Right atrium auricular region (tissue), 2 donors: Measurements from ENCODE around the gene NPM3. TPM values are rescaled to one million over a fixed set of nuclear protein-coding genes. Genes with fewer than 3 reads are reported as not detected.

Experiments used
- DNase-seq: peaks from one replicate; pipeline ENCODE4 v3.0.0-alpha.2; 2019; ENCODE audit warnings: low spot score
- H3K27ac ChIP-seq, 2 donors: fragments of 200-600 bp; sonication (generic); 1 replicate in 1 of 2; 2 replicates in 1 of 2; pipeline ENCODE4 v1.5.1; 2016 to 2019
- H3K27me3 ChIP-seq, 2 donors: fragments of 200-600 bp; sonication (generic); one replicate each; pipeline versions ENCODE4 v1.5.1 to v1.6.0; 2017 to 2019
- H3K36me3 ChIP-seq: fragments of 200-600 bp; sonication (generic); one replicate; pipeline ENCODE4 v1.5.1; 2016
- H3K4me1 ChIP-seq, 2 donors: fragments of 200-600 bp; sonication (generic); one replicate each; pipeline versions ENCODE4 v1.5.1 to v1.6.0; 2017 to 2019
- H3K4me3 ChIP-seq, 2 donors: fragments of 200-600 bp; sonication (generic); 1 replicate in 1 of 2; 2 replicates in 1 of 2; pipeline ENCODE4 v1.5.1; 2017 to 2019; ENCODE audit warnings: mild to moderate bottlenecking in 1 of 2, moderate library complexity in 1 of 2
- H3K9me3 ChIP-seq, 2 donors: fragments of 200-600 bp; sonication (generic); one replicate each; pipeline ENCODE4 v1.5.1; 2019
- CTCF ChIP-seq, 2 donors: fragments of 200-600 bp; sonication (generic); IDR thresholded peaks; one replicate each; pipeline ENCODE4 v1.5.1; 2019; ENCODE audit warnings: antibody characterized with exemption in 2 of 2
- total RNA-seq, 2 donors: library from RNA; depleted of rRNA; stranded (reverse); fragments of >200 nt; gene quantifications; one replicate each; pipeline ENCODE4 v1.1.0, GENCODE V29; 2016

NPM3 gene
- total RNA-seq, 2 donors from 2014 or later, result 6.2 to 14.7 TPM

- no peaks in the 10 kb centered on the region for H3K27me3 ChIP-seq
Observed at GRCh38 chr10:101766306-101766705, 16.9 kb downstream of the NPM3 start.

GRCh38 chr10:101763141-101763846 is 20.0 kb downstream of the NPM3 start:
- no peaks in the 10 kb centered on the region for H3K9me3 ChIP-seq
- H3K27me3 ChIP-seq, result no peaks in the 10 kb centered on the region
- H3K27ac ChIP-seq, result no peak overlapping the region
- DNase-seq, result no peak
- H3K4me1 ChIP-seq, result no peaks in the 10 kb centered on the region
- no peaks in the 10 kb centered on the region for H3K36me3 ChIP-seq
- no peak overlapping the region for H3K4me3 ChIP-seq
- TF ChIP-seq CTCF (IDR thresholded peaks at IDR 0.05), result no peak

More at GRCh38 chr10:101766306-101766705, 16.9 kb downstream of the NPM3 start:
- Histone ChIP-seq H3K4me3 (no peak overlapping the region), H3K27ac (no peak overlapping the region), H3K4me1 (no peaks in the 10 kb centered on the region), H3K9me3 (no peaks in the 10 kb centered on the region), H3K36me3 (no peaks in the 10 kb centered on the region)
- no peak for DNase-seq
- no peak for TF ChIP-seq CTCF (IDR thresholded peaks at IDR 0.05)

GRCh38 chr10:101762736-101763135 is 20.5 kb downstream of the NPM3 start:
- no peaks in the 10 kb centered on the region for H3K9me3 ChIP-seq
- H3K36me3 ChIP-seq, result no peaks in the 10 kb centered on the region
- no peak for TF ChIP-seq CTCF (IDR thresholded peaks at IDR 0.05)
- no peak for DNase-seq
- H3K4me1 ChIP-seq, result no peaks in the 10 kb centered on the region
- no peaks in the 10 kb centered on the region for H3K27me3 ChIP-seq
- H3K4me3 ChIP-seq, result no peak overlapping the region
- H3K27ac ChIP-seq, result no peak overlapping the region

- Histone ChIP-seq H3K36me3 (no peaks in the 10 kb centered on the region), H3K9me3 (no peaks in the 10 kb centered on the region), H3K4me1 (no peaks in the 10 kb centered on the region), H3K4me3 (no peak overlapping the region), H3K27ac (no peak overlapping the region), H3K27me3 (no peaks in the 10 kb centered on the region)
- no peak for DNase-seq
- no peak for TF ChIP-seq CTCF (IDR thresholded peaks at IDR 0.05)
Observed at GRCh38 chr10:101761226-101761625, 22.0 kb downstream of the NPM3 start.

GRCh38 chr10:101760510-101760909 is 22.7 kb downstream of the NPM3 start:
- Histone ChIP-seq H3K4me1 (no peaks in the 10 kb centered on the region), H3K27me3 (no peaks in the 10 kb centered on the region)

More at GRCh38 chr10:101760510-101760909, 22.7 kb downstream of the NPM3 start:
- no peak for DNase-seq
- no peaks in the 10 kb centered on the region for H3K36me3 ChIP-seq
- no peak for TF ChIP-seq CTCF (IDR thresholded peaks at IDR 0.05)
- H3K4me3 ChIP-seq, result no peak overlapping the region
- no peak overlapping the region for H3K27ac ChIP-seq
- no peaks in the 10 kb centered on the region for H3K9me3 ChIP-seq
